Left lung (tissue), 10 donors: ENCODE measurements around the gene HMG20B. TPM values are rescaled to one million over a fixed set of nuclear protein-coding genes. Genes with fewer than 3 reads are reported as not detected.

ENCODE experiments used
- ATAC-seq: fragments of 200-7000 bp; cut with Tn5 transposase; one replicate; pipeline ENCODE4 v1.9.1; 2020; ENCODE audit warnings: moderate library complexity
- DNase-seq, 4 donors: peaks; one replicate each; pipeline ENCODE4 v3.0.0-alpha.2; 2013 to 2020
- H3K27ac ChIP-seq, 2 donors: fragments of 200-600 bp; sonication (generic) in 1 of 2; one replicate each; pipeline versions ENCODE4 v1.5.0 to v1.8.0; 2020 to 2021
- H3K27me3 ChIP-seq, 2 donors: fragments of 200-600 bp; sonication (generic) in 1 of 2; one replicate each; pipeline versions ENCODE4 v1.5.0 to v1.8.0; 2020 to 2021
- H3K36me3 ChIP-seq, 2 donors: fragments of 200-600 bp; sonication (generic) in 1 of 2; one replicate each; pipeline versions ENCODE4 v1.5.0 to v1.8.0; 2020 to 2021
- H3K4me1 ChIP-seq, 2 donors: fragments of 200-600 bp; one replicate each; pipeline ENCODE4 v1.8.0; 2021
- H3K4me3 ChIP-seq, 2 donors: fragments of 200-600 bp; sonication (generic) in 1 of 2; one replicate each; pipeline versions ENCODE4 v1.5.0 to v1.8.0; 2020 to 2021; ENCODE audit warnings: mild to moderate bottlenecking in 1 of 2
- H3K9me3 ChIP-seq, 2 donors: fragments of 200-600 bp; sonication (generic) in 1 of 2; one replicate each; pipeline versions ENCODE4 v1.5.0 to v1.8.0; 2020 to 2021
- CTCF ChIP-seq, 2 donors: fragments of 200-600 bp; sonication (generic) in 1 of 2; IDR thresholded peaks; one replicate each; pipeline versions ENCODE4 v1.5.0 to v1.8.0; 2021; ENCODE audit warnings: antibody characterized with exemption in 2 of 2
- intact Hi-C, 2 donors: fragments of 100-400 bp; cut with DNase I; formaldehyde crosslinking; loops; one replicate each; pipeline versions ENCODE4 v1.11.2 to v1.14.2; 2022
- polyA plus RNA-seq, 6 donors: library from polyadenylated mRNA; unstranded; fragments of 120-200 nt; gene quantifications; one replicate each; pipeline ENCODE4 v1.2.1, GENCODE V29; 2013; ENCODE audit not compliant: insufficient read length in 6 of 6
- total RNA-seq, 2 donors: library from RNA; stranded (reverse); fragmentation: NEBNext Ultra II Directional; extraction: Animal tissue kit (Norgen Biotek cat#: 25700); gene quantifications; one replicate each; pipeline ENCODE4 v1.2.1, GENCODE V29; 2021
- donor health status: DM: no; HTN: yes; CAD: no.
- donor health status: DM: no; HTN: no; CAD: no.

HMG20B gene
- total and polyA plus RNA-seq, 8 donors, result 50.9 to 104 (median 87.0) TPM

GRCh38 chr19:3627351-3627723 lies 54.6 kb downstream of the HMG20B start:
- no peaks in the 10 kb centered on the region for H3K9me3 ChIP-seq
- no peak for TF ChIP-seq CTCF (IDR thresholded peaks at IDR 0.05)
- H3K27ac ChIP-seq, result peak overlapping the region; percentile 92 to 96
- peaks cover 0 to 31% of the 10 kb centered on the region in 2 donors for H3K36me3 ChIP-seq
- DNase-seq, result no peak
- no peak for ATAC-seq
- no peaks in the 10 kb centered on the region for H3K27me3 ChIP-seq
- peaks cover 12 to 17% of the 10 kb centered on the region in 2 donors for H3K4me1 ChIP-seq
- intact Hi-C loops, result no loop called here
- peak overlapping the region in 1 of 2 donors; percentile 98 for H3K4me3 ChIP-seq

Other genes starting within 250 kb of the HMG20B start
- 100 to 1,000 TPM; 138 to 163 TPM for gene NFIC, start 206.4 kb upstream of the HMG20B start, total RNA-seq
- 10 to 100 TPM; 37.2 to 64.0 (median 51.5) TPM for gene NFIC, start 206.4 kb upstream of the HMG20B start, polyA plus RNA-seq
- not detected for gene SMIM24, start 92.4 kb upstream of the HMG20B start, total RNA-seq
- 1 to 10 TPM in 5 of 6 donors, under 1 TPM in 1; 0.78 to 4.6 (median 1.8) TPM for gene SMIM24, start 92.4 kb upstream of the HMG20B start, polyA plus RNA-seq
- gene SMIM44, start 89.5 kb upstream of the HMG20B start, total RNA-seq, result not detected
- gene SMIM44, start 89.5 kb upstream of the HMG20B start, polyA plus RNA-seq, result not detected
- gene DOHH, start 72.3 kb upstream of the HMG20B start, total RNA-seq, result 10 to 100 TPM; 11.8 to 14.1 TPM
- 1 to 10 TPM; 5.8 to 8.2 (median 7.3) TPM for gene DOHH, start 72.3 kb upstream of the HMG20B start, polyA plus RNA-seq
- 10 to 100 TPM; 33.4 to 39.5 TPM for gene FZR1, start 66.6 kb upstream of the HMG20B start, total RNA-seq
- 10 to 100 TPM; 42.7 to 56.6 (median 51.4) TPM for gene FZR1, start 66.6 kb upstream of the HMG20B start, polyA plus RNA-seq
- 1 to 10 TPM; 2.8 to 3.2 TPM for gene TEKTIP1, start 33.8 kb upstream of the HMG20B start, total RNA-seq
- 1 to 10 TPM; 3.6 to 7.5 (median 6.0) TPM for gene TEKTIP1, start 33.8 kb upstream of the HMG20B start, polyA plus RNA-seq
- 10 to 100 TPM; 61.7 to 90.2 TPM for gene MFSD12, start 15.4 kb upstream of the HMG20B start, total RNA-seq
- 10 to 100 TPM; 32.2 to 56.4 (median 43.2) TPM for gene MFSD12, start 15.4 kb upstream of the HMG20B start, polyA plus RNA-seq
- 1 to 10 TPM; 3.1 TPM for gene GIPC3, start 12.5 kb downstream of the HMG20B start, total RNA-seq
- gene GIPC3, start 12.5 kb downstream of the HMG20B start, polyA plus RNA-seq, result 1 to 10 TPM; 4.0 to 8.5 (median 5.1) TPM
- 1 to 10 TPM; 5.3 to 7.9 TPM for gene TBXA2R, start 33.9 kb downstream of the HMG20B start, total RNA-seq
- gene TBXA2R, start 33.9 kb downstream of the HMG20B start, polyA plus RNA-seq, result 1 to 10 TPM; 1.8 to 3.9 (median 3.4) TPM
- gene CACTIN, start 53.8 kb downstream of the HMG20B start, total RNA-seq, result 10 to 100 TPM; 19.8 to 21.6 TPM
- 10 to 100 TPM; 21.2 to 33.2 (median 27.8) TPM for gene CACTIN, start 53.8 kb downstream of the HMG20B start, polyA plus RNA-seq
- gene PIP5K1C, start 127.5 kb downstream of the HMG20B start, total RNA-seq, result 10 to 100 TPM; 38.7 to 42.2 TPM
- 10 to 100 TPM; 20.2 to 31.0 (median 25.5) TPM for gene PIP5K1C, start 127.5 kb downstream of the HMG20B start, polyA plus RNA-seq
- 10 to 100 TPM; 33.8 to 36.2 TPM for gene TJP3, start 135.4 kb downstream of the HMG20B start, total RNA-seq
- 10 to 100 TPM; 11.2 to 17.9 (median 15.1) TPM for gene TJP3, start 135.4 kb downstream of the HMG20B start, polyA plus RNA-seq
- gene APBA3, start 188.7 kb downstream of the HMG20B start, total RNA-seq, result 10 to 100 TPM; 22.1 to 24.7 TPM
- gene APBA3, start 188.7 kb downstream of the HMG20B start, polyA plus RNA-seq, result 10 to 100 TPM; 15.5 to 21.9 (median 18.6) TPM
- 10 to 100 TPM; 52.4 to 59.1 TPM for gene MRPL54, start 189.7 kb downstream of the HMG20B start, total RNA-seq
- 10 to 100 TPM; 24.4 to 33.6 (median 29.7) TPM for gene MRPL54, start 189.7 kb downstream of the HMG20B start, polyA plus RNA-seq
- gene RAX2, start 199.3 kb downstream of the HMG20B start, total RNA-seq, result not detected
- gene RAX2, start 199.3 kb downstream of the HMG20B start, polyA plus RNA-seq, result under 1 TPM in 1 of 6 donors, not detected in 5; 0.08 TPM
- gene MATK, start 213.4 kb downstream of the HMG20B start, total RNA-seq, result 1 to 10 TPM; 6.6 to 9.1 TPM
- 1 to 10 TPM; 1.1 to 2.9 (median 1.6) TPM for gene MATK, start 213.4 kb downstream of the HMG20B start, polyA plus RNA-seq